H1 (cell line): ENCODE data around the gene MTCL3.

Experiments
- ASH2L ChIP-seq: fragments of 200-600, 300-600 bp; sonication (generic); IDR thresholded peaks from one replicate; pipeline ENCODE4 v1.7.1; 2017; ENCODE audit warnings: low read length
- CBX5 ChIP-seq: fragments of 300-800, 300-1000 bp; sonication (generic); IDR thresholded peaks from 2 replicates; pipeline ENCODE4 v1.7.1; 2016; ENCODE audit warnings: antibody characterized with exemption, low read length, low read depth
- CTCF ChIP-seq, 3 experiments: IDR thresholded peaks; 1 replicate in 2 of 3; 2 replicates in 1 of 3; pipeline versions ENCODE4 v1.5.1 to v1.6.1; 2011; ENCODE audit warnings: low read length in 3 of 3, mild to moderate bottlenecking in 3 of 3, inconsistent platforms in 2 of 3, low read depth in 1 of 3, moderate library complexity in 1 of 3; ENCODE audit not compliant: insufficient read depth in 1 of 3; ENCODE audit errors: control extremely low read depth in 1 of 3
- EP300 ChIP-seq, 2 experiments: IDR thresholded peaks; 1 replicate in 1 of 2; 2 replicates in 1 of 2; pipeline ENCODE4 v1.6.1; 2011 to 2012; ENCODE audit warnings: low read depth in 2 of 2, low read length in 2 of 2, mild to moderate bottlenecking in 2 of 2, borderline replicate concordance in 1 of 2, inconsistent platforms in 1 of 2, moderate library complexity in 1 of 2
- FOSL1 ChIP-seq: IDR thresholded peaks from 2 replicates; pipeline ENCODE4 v1.6.1; 2011; ENCODE audit warnings: mild to moderate bottlenecking, low read depth, low read length, moderate library complexity; ENCODE audit not compliant: insufficient read depth
- HDAC2 ChIP-seq, 2 experiments: fragments of 300-600 bp in 1 of 2; sonication (generic) in 1 of 2; IDR thresholded peaks; 2 replicates each; pipeline ENCODE4 v1.6.1; 2011 to 2012; ENCODE audit warnings: low read depth in 2 of 2, low read length in 2 of 2, mild to moderate bottlenecking in 2 of 2, moderate library complexity in 2 of 2, borderline replicate concordance in 1 of 2, inconsistent platforms in 1 of 2
- HDAC6 ChIP-seq: IDR thresholded peaks from one replicate; pipeline ENCODE4 v1.7.1; 2012; ENCODE audit warnings: low read depth, mild to moderate bottlenecking, inconsistent platforms, low read length, moderate library complexity
- JUND ChIP-seq: IDR thresholded peaks from 2 replicates; pipeline ENCODE4 v1.6.1; 2011; ENCODE audit warnings: mild to moderate bottlenecking, improper control_type of control experiment, low read length
- KDM4A ChIP-seq: IDR thresholded peaks from one replicate; pipeline ENCODE4 v1.7.1; 2012; ENCODE audit warnings: low read depth, mild to moderate bottlenecking, moderate library complexity, low read length, inconsistent platforms; ENCODE audit not compliant: severe bottlenecking
- KDM5A ChIP-seq: fragments of 200-600 bp; IDR thresholded peaks from 2 replicates; pipeline ENCODE4 v1.7.1; 2012; ENCODE audit warnings: mild to moderate bottlenecking, low read length, inconsistent platforms, mixed read lengths
- NANOG ChIP-seq: IDR thresholded peaks from 2 replicates; pipeline ENCODE4 v1.6.1; 2011; ENCODE audit warnings: low read length, low read depth, mild to moderate bottlenecking, inconsistent platforms; ENCODE audit not compliant: insufficient read depth, poor library complexity, severe bottlenecking
- NRF1 ChIP-seq: IDR thresholded peaks from 2 replicates; pipeline ENCODE4 v1.6.1; 2011; ENCODE audit warnings: mild to moderate bottlenecking, low read depth, low read length, improper control_type of control experiment
- PHF8 ChIP-seq: fragments of 200-600 bp; sonication (generic); conservative IDR thresholded peaks from 2 replicates; pipeline ENCODE4 v1.7.1; 2012; ENCODE audit warnings: low read depth, mild to moderate bottlenecking, inconsistent platforms, low read length, moderate library complexity
- POLR2AphosphoS5 ChIP-seq: IDR thresholded peaks from 2 replicates; pipeline ENCODE4 v1.6.1; 2011; ENCODE audit warnings: low read depth, low read length
- POU5F1 ChIP-seq: IDR thresholded peaks from 2 replicates; pipeline ENCODE4 v1.6.1; 2011; ENCODE audit warnings: low read depth, mild to moderate bottlenecking, low read length, moderate library complexity
- RNF2 ChIP-seq: fragments of 200-900, 300-1000 bp; sonication (generic); IDR thresholded peaks from 2 replicates; pipeline ENCODE4 v1.7.1; 2016; ENCODE audit warnings: borderline replicate concordance, low read depth, mild to moderate bottlenecking, antibody characterized with exemption, low read length; ENCODE audit not compliant: poor library complexity, severe bottlenecking; ENCODE audit errors: missing control alignments
- SAP30 ChIP-seq: fragments of 300-600 bp; sonication (generic); IDR thresholded peaks from 2 replicates; pipeline ENCODE4 v1.7.1; 2012; ENCODE audit warnings: low read length, moderate library complexity, mild to moderate bottlenecking, inconsistent platforms; ENCODE audit not compliant: insufficient read depth, insufficient replicate concordance
- SIN3A ChIP-seq, 2 experiments: IDR thresholded peaks in 1 of 2; conservative IDR thresholded peaks in 1 of 2; 2 replicates each; pipeline ENCODE4 v1.6.1; 2011 to 2012; ENCODE audit warnings: low read length in 2 of 2, improper control_type of control experiment in 1 of 2, low read depth in 1 of 2, mild to moderate bottlenecking in 1 of 2
- SP1 ChIP-seq: IDR thresholded peaks from 2 replicates; pipeline ENCODE4 v1.6.1; 2011; ENCODE audit warnings: low read depth, low read length
- TEAD4 ChIP-seq: IDR thresholded peaks from 2 replicates; pipeline ENCODE4 v1.6.1; 2012; ENCODE audit warnings: low read depth, low read length, inconsistent platforms, mixed read lengths
- ZNF274 ChIP-seq: IDR thresholded peaks from 2 replicates; pipeline ENCODE4 v1.7.0; 2012; ENCODE audit warnings: low read length, borderline replicate concordance; ENCODE audit errors: extremely low read depth

MTCL3 gene

GRCh38 chr6:127483399-127484055 lies 35.6 kb downstream of the MTCL3 start (continued):
- TF ChIP-seq POU5F1 (no peak), POLR2AphosphoS5 (peak; percentile 74), CBX5 (no peak), FOSL1 (no peak), HDAC2 (IDR thresholded peaks at IDR 0.05; ENCODE audit: borderline replicate concordance in 1 of 2, low read depth in 2 of 2, low read length in 2 of 2) (peak; percentile 66 to 84; a peak in 1 of 4 replicates), EP300 (IDR thresholded peaks at IDR 0.05; ENCODE audit: borderline replicate concordance in 1 of 2, low read depth in 2 of 2, low read length in 2 of 2) (peak in 1 of 2 experiments; percentile 90; a peak in 1 of 3 replicates), KDM5A (no peak), TEAD4 (peak; percentile 96), CTCF (IDR thresholded peaks at IDR 0.05; ENCODE audit: control extremely low read depth in 1 of 3, insufficient read depth in 1 of 3, low read depth in 1 of 3, low read length in 3 of 3) (no peak), KDM4A (no peak), JUND (0 out of 2 replicates have a peak, but pooled peaks have one; percentile 47), NANOG (peak; percentile 15), SAP30 (no peak), SIN3A (conservative IDR thresholded peaks at IDR 0.05 in 1 of 2, IDR thresholded peaks at IDR 0.05 in 1 of 2; ENCODE audit: low read depth in 1 of 2, low read length in 2 of 2) (peak in 1 of 2 experiments; percentile 70; a peak in 2 of 4 replicates), RNF2 (no peak), NRF1 (no peak), ZNF274 (no peak), HDAC6 (no peak), PHF8 (no peak), ASH2L (peak; percentile 98), SP1 (peak; percentile 83)
